Chondrocyte (in vitro differentiated cells): ENCODE results near the gene BBS9. TPM values are rescaled to one million over a fixed set of nuclear protein-coding genes. Genes with fewer than 3 reads are reported as not detected.

Experiments
- DNase-seq: peaks from one replicate; pipeline ENCODE4 v3.0.0; 2021; ENCODE audit warnings: mixed read lengths, low spot score
- H3K27ac Mint-ChIP-seq: one replicate; pipeline ENCODE4 v1.8.0; 2021; ENCODE audit warnings: mild to moderate bottlenecking, moderate library complexity, mixed read lengths; ENCODE audit not compliant: unreplicated experiment
- H3K27me3 Mint-ChIP-seq: 2 replicates; pipeline ENCODE4 v1.8.0; 2021; ENCODE audit warnings: low read depth, mixed read lengths
- H3K36me3 Mint-ChIP-seq: 2 replicates; pipeline ENCODE4 v1.8.0; 2021; ENCODE audit warnings: low read depth, mixed read lengths
- H3K4me1 Mint-ChIP-seq: 2 replicates; pipeline ENCODE4 v1.8.0; 2021; ENCODE audit warnings: low read depth, mild to moderate bottlenecking, mixed read lengths
- H3K4me3 Mint-ChIP-seq: one replicate; pipeline ENCODE4 v1.8.0; 2021; ENCODE audit warnings: mild to moderate bottlenecking, moderate library complexity, mixed read lengths; ENCODE audit not compliant: unreplicated experiment
- H3K9me3 Mint-ChIP-seq: 2 replicates; pipeline ENCODE4 v1.8.0; 2021; ENCODE audit warnings: low read depth, mixed read lengths
- total RNA-seq: library from RNA; stranded (reverse); gene quantifications from 3 replicates; pipeline ENCODE4 v1.2.1, GENCODE V29; 2021
- TF ChIP-seq, protein P1 (sequence below): fragments of 200-600 bp; sonication (generic); IDR thresholded peaks from 2 replicates; pipeline ENCODE4 v1.5.0; 2021; ENCODE audit warnings: antibody characterized with exemption, mild to moderate bottlenecking, moderate library complexity

BBS9 gene
- total RNA-seq, 1 donor from 2014 or later, result 16.5 TPM

- H3K27me3 Mint-ChIP-seq, result no peaks in the 10 kb centered on the region
- H3K27ac Mint-ChIP-seq, result no peak overlapping the region
- H3K4me3 Mint-ChIP-seq, result no peak overlapping the region
- no peaks in the 10 kb centered on the region for H3K36me3 Mint-ChIP-seq
- H3K4me1 Mint-ChIP-seq, result peaks cover 3% of the 10 kb centered on the region
- H3K9me3 Mint-ChIP-seq, result no peaks in the 10 kb centered on the region
- no peak for DNase-seq
- TF ChIP-seq, protein P1, sequence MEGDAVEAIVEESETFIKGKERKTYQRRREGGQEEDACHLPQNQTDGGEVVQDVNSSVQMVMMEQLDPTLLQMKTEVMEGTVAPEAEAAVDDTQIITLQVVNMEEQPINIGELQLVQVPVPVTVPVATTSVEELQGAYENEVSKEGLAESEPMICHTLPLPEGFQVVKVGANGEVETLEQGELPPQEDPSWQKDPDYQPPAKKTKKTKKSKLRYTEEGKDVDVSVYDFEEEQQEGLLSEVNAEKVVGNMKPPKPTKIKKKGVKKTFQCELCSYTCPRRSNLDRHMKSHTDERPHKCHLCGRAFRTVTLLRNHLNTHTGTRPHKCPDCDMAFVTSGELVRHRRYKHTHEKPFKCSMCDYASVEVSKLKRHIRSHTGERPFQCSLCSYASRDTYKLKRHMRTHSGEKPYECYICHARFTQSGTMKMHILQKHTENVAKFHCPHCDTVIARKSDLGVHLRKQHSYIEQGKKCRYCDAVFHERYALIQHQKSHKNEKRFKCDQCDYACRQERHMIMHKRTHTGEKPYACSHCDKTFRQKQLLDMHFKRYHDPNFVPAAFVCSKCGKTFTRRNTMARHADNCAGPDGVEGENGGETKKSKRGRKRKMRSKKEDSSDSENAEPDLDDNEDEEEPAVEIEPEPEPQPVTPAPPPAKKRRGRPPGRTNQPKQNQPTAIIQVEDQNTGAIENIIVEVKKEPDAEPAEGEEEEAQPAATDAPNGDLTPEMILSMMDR, result no peak
Measured at GRCh38 chr7:33550363-33550762, 421.0 kb downstream of the BBS9 start.

- Mint-ChIP-seq H3K27ac (no peak overlapping the region), H3K36me3 (no peaks in the 10 kb centered on the region), H3K27me3 (no peaks in the 10 kb centered on the region), H3K4me3 (no peak overlapping the region), H3K9me3 (no peaks in the 10 kb centered on the region), H3K4me1 (peaks cover 3% of the 10 kb centered on the region)
- TF ChIP-seq, protein P1, result no peak
- DNase-seq, result no peak
Measured at GRCh38 chr7:33550979-33551378, 421.6 kb downstream of the BBS9 start.

- Mint-ChIP-seq H3K27me3 (no peaks in the 10 kb centered on the region), H3K27ac (no peak overlapping the region), H3K4me1 (no peaks in the 10 kb centered on the region), H3K36me3 (peaks cover 1% of the 10 kb centered on the region), H3K9me3 (no peaks in the 10 kb centered on the region), H3K4me3 (no peak overlapping the region)
- DNase-seq, result no peak
- TF ChIP-seq, protein P1, result no peak
Measured at GRCh38 chr7:33554046-33554445, 424.7 kb downstream of the BBS9 start.

DNA sequence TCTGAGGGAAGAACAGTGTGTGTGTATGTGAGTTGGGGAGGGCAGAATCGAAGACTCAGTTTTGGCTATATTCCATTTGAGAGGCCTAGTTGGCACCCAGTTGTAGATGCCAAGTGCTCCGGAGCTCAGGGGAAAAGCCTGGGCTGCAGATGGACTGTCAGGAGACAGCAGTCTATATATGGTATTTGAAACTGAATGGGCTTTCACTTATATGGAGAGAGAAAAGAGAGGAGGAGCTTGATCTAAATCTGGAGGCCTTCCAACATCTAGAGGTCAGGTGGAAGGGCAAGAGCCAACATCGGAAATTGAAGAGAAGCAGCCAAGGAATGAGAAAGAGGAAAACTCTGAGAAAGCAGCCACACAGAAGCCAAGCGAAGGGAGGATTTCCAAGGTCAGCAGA lies 425.2 kb downstream of the BBS9 start:
- Mint-ChIP-seq H3K27ac (no peak overlapping the region), H3K27me3 (no peaks in the 10 kb centered on the region), H3K4me3 (no peak overlapping the region), H3K36me3 (peaks cover 1% of the 10 kb centered on the region), H3K9me3 (no peaks in the 10 kb centered on the region), H3K4me1 (no peaks in the 10 kb centered on the region)
- no peak for DNase-seq
- TF ChIP-seq, protein P1, result no peak

DNA sequence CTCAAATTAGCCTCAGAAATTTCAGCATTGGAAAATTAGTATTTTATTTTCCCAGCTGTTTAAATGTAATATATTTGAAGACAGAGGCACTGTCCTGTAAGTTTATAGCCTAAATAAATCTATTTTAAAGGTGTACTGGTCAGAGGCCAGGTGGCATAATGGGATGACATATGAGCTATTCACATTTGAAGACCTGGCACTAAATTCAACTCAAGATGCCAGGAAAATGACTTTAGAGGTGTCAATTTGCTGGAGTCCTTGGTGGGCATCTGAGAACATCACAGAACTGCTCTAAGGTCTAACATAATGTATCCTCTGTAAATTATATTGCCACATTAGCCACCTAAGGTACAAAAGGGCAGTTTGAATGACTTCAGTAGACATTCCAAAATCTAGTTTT lies 427.1 kb downstream of the BBS9 start:
- no peak overlapping the region for H3K27ac Mint-ChIP-seq
- no peak overlapping the region for H3K4me3 Mint-ChIP-seq
- H3K36me3 Mint-ChIP-seq, result peaks cover 1% of the 10 kb centered on the region
- TF ChIP-seq, protein P1, result no peak
- H3K27me3 Mint-ChIP-seq, result no peaks in the 10 kb centered on the region
- H3K4me1 Mint-ChIP-seq, result no peaks in the 10 kb centered on the region
- H3K9me3 Mint-ChIP-seq, result no peaks in the 10 kb centered on the region
- DNase-seq, result no peak
